Astrocyte of the cerebellum (primary cell): ENCODE data around the gene RET.
"Not testable (repeated sequence)": the region's sequence is repeated elsewhere in the genome, so short reads cannot be mapped to it uniquely, and the experiment has no call there.

Source experiments
- DNase-seq: peaks from one replicate; pipeline ENCODE4 v3.0.0-alpha.2; 2011; ENCODE audit warnings: low read depth
- H3K4me3 ChIP-seq: 2 replicates; pipeline ENCODE4 v1.5.1; 2011; ENCODE audit warnings: mild to moderate bottlenecking, low read depth, low read length, moderate library complexity
- in situ Hi-C: cut with HindIII; loops from 2 replicates; pipeline ENCODE4 v1.10.0; 2017; ENCODE audit warnings: low sequenced_read_pairs
- TF ChIP-seq, protein P1 (sequence below): IDR thresholded peaks from 2 replicates; pipeline ENCODE4 v1.5.1; 2012; ENCODE audit warnings: low read length, low read depth, moderate library complexity, mild to moderate bottlenecking; ENCODE audit errors: missing control alignments

RET gene

DNA sequence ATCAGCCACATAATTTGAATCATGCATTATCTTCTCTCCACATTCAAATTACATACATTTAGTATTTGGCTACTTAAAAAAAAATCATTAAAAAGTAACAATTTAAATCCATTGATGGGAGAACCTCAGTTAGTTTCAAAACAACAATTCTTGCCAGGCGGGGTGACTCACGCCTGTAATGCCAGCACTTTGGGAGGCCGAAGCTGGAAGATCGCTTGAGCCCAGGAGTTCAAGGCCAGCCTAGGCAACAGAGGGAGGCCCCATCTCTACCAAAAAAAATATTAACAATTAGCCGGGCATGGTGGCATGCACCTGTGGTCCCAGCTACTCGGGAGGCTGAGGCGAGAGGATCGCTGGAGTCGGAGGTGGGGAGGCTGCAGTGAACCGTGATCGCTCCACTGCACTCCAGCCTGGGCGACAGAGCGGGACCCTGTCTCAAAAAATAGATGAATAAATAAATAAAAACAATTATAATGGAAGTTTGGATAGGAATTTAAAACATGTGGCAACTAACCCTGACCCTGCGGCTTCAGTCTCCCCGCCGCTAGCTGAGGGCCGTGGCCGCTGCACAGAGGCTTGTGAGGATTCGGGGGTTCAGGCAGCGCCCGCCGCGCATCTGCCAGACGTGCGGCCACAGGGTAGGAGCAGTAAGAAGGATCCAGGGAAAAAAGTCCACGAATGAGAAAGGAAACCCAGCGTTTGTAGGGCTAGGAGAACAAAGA, 60.3 kb downstream of the RET start:
- TF ChIP-seq, protein P1, sequence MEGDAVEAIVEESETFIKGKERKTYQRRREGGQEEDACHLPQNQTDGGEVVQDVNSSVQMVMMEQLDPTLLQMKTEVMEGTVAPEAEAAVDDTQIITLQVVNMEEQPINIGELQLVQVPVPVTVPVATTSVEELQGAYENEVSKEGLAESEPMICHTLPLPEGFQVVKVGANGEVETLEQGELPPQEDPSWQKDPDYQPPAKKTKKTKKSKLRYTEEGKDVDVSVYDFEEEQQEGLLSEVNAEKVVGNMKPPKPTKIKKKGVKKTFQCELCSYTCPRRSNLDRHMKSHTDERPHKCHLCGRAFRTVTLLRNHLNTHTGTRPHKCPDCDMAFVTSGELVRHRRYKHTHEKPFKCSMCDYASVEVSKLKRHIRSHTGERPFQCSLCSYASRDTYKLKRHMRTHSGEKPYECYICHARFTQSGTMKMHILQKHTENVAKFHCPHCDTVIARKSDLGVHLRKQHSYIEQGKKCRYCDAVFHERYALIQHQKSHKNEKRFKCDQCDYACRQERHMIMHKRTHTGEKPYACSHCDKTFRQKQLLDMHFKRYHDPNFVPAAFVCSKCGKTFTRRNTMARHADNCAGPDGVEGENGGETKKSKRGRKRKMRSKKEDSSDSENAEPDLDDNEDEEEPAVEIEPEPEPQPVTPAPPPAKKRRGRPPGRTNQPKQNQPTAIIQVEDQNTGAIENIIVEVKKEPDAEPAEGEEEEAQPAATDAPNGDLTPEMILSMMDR: no peak
- in situ Hi-C loops: no loop called here
- no peak for DNase-seq
- peak overlapping the region; percentile 87 for H3K4me3 ChIP-seq

- H3K4me3 ChIP-seq: peak overlapping the region; percentile 87
- no peak for DNase-seq
- TF ChIP-seq, protein P1: no peak
- in situ Hi-C loops: no loop called here
Measured at GRCh38 chr10:43137717-43138020, 60.8 kb downstream of the RET start.

- in situ Hi-C loops: no loop called here
- peak; percentile 40 for DNase-seq
- H3K4me3 ChIP-seq: peak within 1 kb of the TSS; percentile 87
- TF ChIP-seq, protein P1: no peak
Measured at GRCh38 chr10:43138021-43138756, 61.3 kb downstream of the RET start, which contains the start of gene CSGALNACT2. Gene CSGALNACT2 (plus strand): TSS chr10:43138445. CDS start chr10:43155150, 16,705 bp downstream.

GRCh38 chr10:43138757-43139241, 61.9 kb downstream of the RET start:
- no peak for DNase-seq
- peak overlapping the region; percentile 87 for H3K4me3 ChIP-seq
- TF ChIP-seq, protein P1: no peak
- in situ Hi-C loops: no loop called here

- TF ChIP-seq, protein P1: no peak
- in situ Hi-C loops: no loop called here
- no peak for DNase-seq
- no peak overlapping the region for H3K4me3 ChIP-seq
Measured at GRCh38 chr10:43141421-43141820, 64.6 kb downstream of the RET start.

DNA sequence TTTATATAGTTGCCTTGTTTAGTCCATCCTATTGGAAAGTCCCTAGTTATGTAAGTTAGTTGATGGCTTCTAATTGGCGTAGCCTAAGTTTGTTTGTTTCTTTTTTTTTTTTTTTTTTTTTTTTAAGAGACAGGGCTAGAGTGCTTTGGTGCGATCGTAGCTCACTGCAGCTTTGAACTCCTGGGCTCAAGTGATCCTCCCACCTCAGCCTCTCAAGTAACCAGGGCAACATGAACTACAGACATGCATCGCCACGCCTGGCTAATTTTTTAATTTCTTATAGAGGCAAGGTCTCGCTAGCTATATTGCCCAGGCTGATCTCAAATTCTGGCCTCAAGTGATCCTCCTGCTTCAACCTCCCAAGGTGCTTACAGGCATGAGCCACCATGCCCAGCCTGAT, 68.4 kb downstream of the RET start:
- no peak for DNase-seq
- in situ Hi-C loops: no loop called here
- TF ChIP-seq, protein P1: no peak

GRCh38 chr10:43145936-43146335, 69.1 kb downstream of the RET start:
- in situ Hi-C loops, H3K4me3 ChIP-seq, DNase-seq: not testable (repeated sequence)

More for the DNA sequence above, 68.4 kb downstream of the RET start:
- H3K4me3 ChIP-seq: no peak overlapping the region
